Thoracic aorta (tissue), 2 donors: Measurements from ENCODE around the gene BTN2A1. TPM values are rescaled to one million over a fixed set of nuclear protein-coding genes. Genes with fewer than 3 reads are reported as not detected.

ENCODE experiments used
- ATAC-seq: fragments of 150-250 bp; one replicate; pipeline ENCODE4 v1.8.0; 2017; ENCODE audit warnings: low read depth; ENCODE audit not compliant: insufficient number of reproducible peaks, low FRiP score
- DNase-seq: peaks from one replicate; pipeline ENCODE4 v3.0.0-alpha.2; 2020; ENCODE audit warnings: low spot score
- H3K27ac ChIP-seq, 2 donors: fragments of 200-600 bp; sonication (generic); 1 replicate in 1 of 2; 2 replicates in 1 of 2; pipeline ENCODE4 v1.5.1; 2016; ENCODE audit warnings: mild to moderate bottlenecking in 2 of 2, moderate library complexity in 2 of 2
- H3K27me3 ChIP-seq: fragments of 200-600 bp; sonication (generic); replicated peaks from 2 replicates; pipeline ENCODE4 v1.6.0; 2016; ENCODE audit warnings: mild to moderate bottlenecking; ENCODE audit not compliant: insufficient read depth
- H3K36me3 ChIP-seq: fragments of 200-600 bp; sonication (generic); one replicate; pipeline ENCODE4 v1.5.1; 2016
- H3K4me1 ChIP-seq, 2 donors: fragments of 200-600 bp; sonication (generic); 1 replicate in 1 of 2; 2 replicates in 1 of 2; pipeline versions ENCODE4 v1.5.1 to v1.6.0; 2016; ENCODE audit warnings: low read depth in 2 of 2, mild to moderate bottlenecking in 1 of 2; ENCODE audit not compliant: control insufficient read depth in 1 of 2
- H3K4me3 ChIP-seq: fragments of 200-600 bp; sonication (generic); 2 replicates; pipeline ENCODE4 v1.5.1; 2016; ENCODE audit warnings: mild to moderate bottlenecking
- H3K9me3 ChIP-seq: fragments of 200-600 bp; sonication (generic); 2 replicates; pipeline ENCODE4 v1.5.1; 2016
- total RNA-seq, 2 donors: library from RNA; depleted of rRNA; stranded (reverse); fragments of >200 nt; gene quantifications; one replicate each; pipeline versions ENCODE4 v1.1.0 to v1.2.3, GENCODE V29; 2016
- TF ChIP-seq, protein P1 (sequence below): fragments of 200-600 bp; sonication (generic); IDR thresholded peaks from one replicate; pipeline ENCODE4 v1.5.1; 2019; ENCODE audit warnings: antibody characterized with exemption

BTN2A1 gene
- total RNA-seq, 2 donors from 2014 or later = 22.9 to 24.5 TPM

DNA sequence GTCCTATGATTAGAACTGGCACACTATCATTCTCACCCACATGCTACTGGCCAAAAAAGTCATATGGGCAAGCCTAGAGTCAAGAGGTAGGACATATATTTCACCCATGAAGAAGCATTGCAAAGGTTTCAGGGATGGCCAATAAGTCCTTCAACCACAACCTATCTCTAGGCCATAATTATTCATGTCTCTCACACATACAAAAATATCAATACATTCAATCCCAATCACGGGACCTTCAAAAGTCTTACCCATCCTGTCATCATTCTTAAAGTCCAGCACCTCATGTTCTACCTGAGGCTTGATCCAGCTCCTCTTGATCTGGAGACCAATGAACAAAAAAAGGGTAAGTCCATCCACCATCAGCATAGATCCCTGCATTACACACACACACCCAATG is 29.7 kb downstream of the BTN2A1 start:
- DNase-seq (no peak), ATAC-seq (no peak)
- H3K27ac ChIP-seq = no peak overlapping the region
- no peaks in the 10 kb centered on the region for H3K36me3 ChIP-seq
- H3K27me3 ChIP-seq = no peaks in the 10 kb centered on the region
- H3K4me1 ChIP-seq = no peaks in the 10 kb centered on the region
- peaks cover 4% of the 10 kb centered on the region for H3K9me3 ChIP-seq
- no peak overlapping the region for H3K4me3 ChIP-seq
- TF ChIP-seq, protein P1, sequence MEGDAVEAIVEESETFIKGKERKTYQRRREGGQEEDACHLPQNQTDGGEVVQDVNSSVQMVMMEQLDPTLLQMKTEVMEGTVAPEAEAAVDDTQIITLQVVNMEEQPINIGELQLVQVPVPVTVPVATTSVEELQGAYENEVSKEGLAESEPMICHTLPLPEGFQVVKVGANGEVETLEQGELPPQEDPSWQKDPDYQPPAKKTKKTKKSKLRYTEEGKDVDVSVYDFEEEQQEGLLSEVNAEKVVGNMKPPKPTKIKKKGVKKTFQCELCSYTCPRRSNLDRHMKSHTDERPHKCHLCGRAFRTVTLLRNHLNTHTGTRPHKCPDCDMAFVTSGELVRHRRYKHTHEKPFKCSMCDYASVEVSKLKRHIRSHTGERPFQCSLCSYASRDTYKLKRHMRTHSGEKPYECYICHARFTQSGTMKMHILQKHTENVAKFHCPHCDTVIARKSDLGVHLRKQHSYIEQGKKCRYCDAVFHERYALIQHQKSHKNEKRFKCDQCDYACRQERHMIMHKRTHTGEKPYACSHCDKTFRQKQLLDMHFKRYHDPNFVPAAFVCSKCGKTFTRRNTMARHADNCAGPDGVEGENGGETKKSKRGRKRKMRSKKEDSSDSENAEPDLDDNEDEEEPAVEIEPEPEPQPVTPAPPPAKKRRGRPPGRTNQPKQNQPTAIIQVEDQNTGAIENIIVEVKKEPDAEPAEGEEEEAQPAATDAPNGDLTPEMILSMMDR = no peak

DNA sequence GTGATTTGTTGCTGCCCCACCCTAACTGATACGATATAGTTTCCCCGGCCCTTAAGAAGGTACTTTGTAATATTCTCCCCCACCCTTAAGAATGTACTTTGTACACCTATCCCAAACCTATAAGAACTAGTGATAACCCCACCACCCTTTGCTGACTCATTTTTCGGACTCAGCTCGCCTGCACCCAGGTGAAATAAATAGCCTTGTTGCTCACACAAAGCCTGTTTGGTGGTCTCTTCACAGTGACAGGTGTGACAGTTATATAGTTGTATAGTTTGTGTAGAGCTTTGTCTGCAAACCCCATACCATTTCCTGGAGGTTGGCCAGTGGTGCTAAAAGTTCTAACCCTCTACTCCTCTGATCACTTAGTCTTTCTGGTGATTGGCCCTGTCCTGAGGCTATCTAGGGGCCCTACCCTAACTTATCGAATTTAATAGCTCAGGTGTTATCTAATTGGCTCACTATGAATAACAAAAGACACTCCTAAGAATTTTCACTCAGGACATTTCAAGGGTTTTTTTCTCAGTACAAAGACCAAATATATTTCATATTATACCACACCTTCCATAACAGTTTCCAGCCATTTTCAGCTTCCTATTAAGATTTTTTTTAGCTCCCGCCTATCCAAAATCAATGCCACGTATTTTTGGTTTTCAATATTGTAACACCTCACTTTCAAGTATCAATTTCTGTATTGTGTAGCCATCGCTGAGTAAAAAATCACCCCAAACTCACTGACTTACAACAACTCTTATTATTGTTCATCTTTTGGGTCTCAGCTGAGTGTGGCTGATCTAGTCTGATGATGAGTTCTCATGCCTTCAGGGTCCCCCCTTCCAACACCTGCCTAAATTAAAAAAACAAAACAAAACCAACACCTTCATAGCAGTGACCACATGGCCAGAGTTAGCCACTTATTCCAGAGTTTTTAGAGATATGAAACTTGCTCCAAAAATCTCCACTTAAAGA is 32.5 kb downstream of the BTN2A1 start:
- ATAC-seq = no peak
- H3K9me3 ChIP-seq = peaks cover 4% of the 10 kb centered on the region

DNA sequence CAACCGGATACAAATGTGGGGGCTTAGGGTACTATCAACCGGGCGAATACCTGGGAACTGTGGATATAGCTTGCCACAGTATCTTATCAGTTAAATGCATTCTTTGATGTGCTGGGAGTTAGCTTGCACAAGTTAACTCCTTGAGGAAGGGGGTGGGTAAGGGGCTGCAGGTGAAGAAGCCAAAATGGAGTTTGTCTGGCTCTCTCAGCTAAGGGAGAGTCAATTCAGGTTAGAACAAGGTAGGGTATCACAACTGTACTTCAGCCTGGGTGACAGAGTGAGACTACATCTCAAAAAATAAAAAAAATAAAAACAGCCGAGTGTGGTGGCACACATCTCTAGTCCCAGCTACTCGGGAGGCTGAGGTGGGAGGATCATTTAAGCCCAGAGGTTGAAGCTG is 33.8 kb downstream of the BTN2A1 start:
- TF ChIP-seq, protein P1 = no peak
- Histone ChIP-seq H3K27ac (no peak overlapping the region), H3K36me3 (no peaks in the 10 kb centered on the region), H3K9me3 (peaks cover 4% of the 10 kb centered on the region), H3K4me3 (no peak overlapping the region), H3K4me1 (no peaks in the 10 kb centered on the region), H3K27me3 (no peaks in the 10 kb centered on the region)
- DNase-seq (no peak), ATAC-seq (no peak)

More for the DNA sequence above, 32.5 kb downstream of the BTN2A1 start:
- TF ChIP-seq, protein P1 = no peak
- Histone ChIP-seq H3K4me1 (no peaks in the 10 kb centered on the region), H3K27me3 (no peaks in the 10 kb centered on the region), H3K36me3 (no peaks in the 10 kb centered on the region), H3K27ac (no peak overlapping the region), H3K4me3 (no peak overlapping the region)
- no peak for DNase-seq

DNA sequence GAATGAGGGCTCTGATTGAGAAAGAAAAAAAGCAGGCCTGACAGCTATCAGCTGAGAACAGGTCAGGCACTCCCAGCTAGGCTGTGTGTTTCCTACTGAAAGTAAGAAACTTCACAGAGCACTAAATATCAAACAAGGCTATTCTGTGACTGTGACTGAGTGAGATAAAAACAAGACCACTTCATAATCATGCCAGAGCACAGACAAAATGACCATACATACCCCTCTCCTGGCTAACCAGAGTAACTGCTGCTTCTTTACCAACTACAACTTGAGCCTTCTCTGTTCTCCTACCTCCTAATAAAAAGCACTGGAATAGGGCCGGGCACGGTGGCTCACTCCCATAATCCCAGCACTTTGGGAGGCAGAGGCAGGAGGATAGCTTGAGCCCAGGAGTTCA is 35.5 kb downstream of the BTN2A1 start:
- H3K4me3 ChIP-seq = no peak overlapping the region
- TF ChIP-seq, protein P1 = no peak
- no peak overlapping the region for H3K27ac ChIP-seq
- DNase-seq (no peak), ATAC-seq (no peak)
- H3K9me3 ChIP-seq = no peaks in the 10 kb centered on the region
- H3K36me3 ChIP-seq = no peaks in the 10 kb centered on the region
- H3K27me3 ChIP-seq = no peaks in the 10 kb centered on the region
- H3K4me1 ChIP-seq = no peaks in the 10 kb centered on the region

DNA sequence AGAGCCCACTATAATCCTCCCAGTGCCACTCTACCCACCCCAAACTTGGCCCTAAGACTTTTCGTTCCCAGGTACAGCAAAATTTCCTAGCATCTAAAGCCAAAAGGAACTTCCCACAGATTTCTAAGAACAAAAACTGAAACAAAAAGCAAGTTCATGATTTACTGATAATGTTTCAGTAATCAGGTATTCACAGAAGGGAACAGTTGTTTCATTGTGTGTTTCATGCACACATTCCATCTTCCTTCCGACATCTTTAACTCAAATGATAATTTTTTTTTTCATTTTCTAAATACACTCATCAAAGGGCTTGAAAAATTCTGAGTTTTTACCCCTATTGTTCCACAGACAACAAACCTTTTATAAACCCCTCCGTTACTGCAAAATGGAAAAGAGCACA is 36.4 kb downstream of the BTN2A1 start:
- Histone ChIP-seq H3K36me3 (no peaks in the 10 kb centered on the region), H3K4me3 (no peak overlapping the region), H3K4me1 (no peaks in the 10 kb centered on the region), H3K9me3 (no peaks in the 10 kb centered on the region), H3K27me3 (no peaks in the 10 kb centered on the region), H3K27ac (no peak overlapping the region)
- TF ChIP-seq, protein P1 = no peak
- DNase-seq (no peak), ATAC-seq (no peak)
